H1 (cell line): Measurements from ENCODE around the gene MAN1A2. TPM values are rescaled to one million over a fixed set of nuclear protein-coding genes. Genes with fewer than 3 reads are reported as not detected.

Experiments used
- CHD2 ChIP-seq: IDR thresholded peaks from 2 replicates; pipeline ENCODE4 v1.6.1; 2012; ENCODE audit warnings: low read length, improper control_type of control experiment
- PHF8 ChIP-seq: fragments of 200-600 bp; sonication (generic); conservative IDR thresholded peaks from 2 replicates; pipeline ENCODE4 v1.7.1; 2012; ENCODE audit warnings: low read depth, mild to moderate bottlenecking, inconsistent platforms, low read length, moderate library complexity
- RXRA ChIP-seq: IDR thresholded peaks from 2 replicates; pipeline ENCODE4 v1.6.1; 2011; ENCODE audit warnings: low read depth, mild to moderate bottlenecking, low read length, moderate library complexity; ENCODE audit not compliant: insufficient read depth
- polyA plus RNA-seq, 7 experiments: library from polyadenylated mRNA; depleted of rRNA in 3 of 7; stranded (reverse) in 5 of 7; unstranded in 2 of 7; fragments of >200 nt in 5 of 7; fragments of 200-250 nt in 2 of 7; gene quantifications; 1 replicate in 5 of 7; 2 replicates in 1 of 7; 4 replicates in 1 of 7; pipeline versions ENCODE4 v1.2.1 to v1.2.3, GENCODE V29; 2011 to 2013; ENCODE audit warnings: missing spikeins in 2 of 7, mixed read lengths in 2 of 7
- total RNA-seq: library from RNA; stranded (reverse); fragmentation: NEBNext Ultra II Directional; extraction: Animal tissue kit (Norgen Biotek cat#: 25700); gene quantifications from 2 replicates; pipeline ENCODE4 v1.2.1, GENCODE V29; 2021

MAN1A2 gene
- total and polyA plus RNA-seq, 2 of the 8 experiments (the other 6 are each of a cell fraction or from before 2014, with no cell fraction given) = 5.5 to 18.8 TPM

DNA sequence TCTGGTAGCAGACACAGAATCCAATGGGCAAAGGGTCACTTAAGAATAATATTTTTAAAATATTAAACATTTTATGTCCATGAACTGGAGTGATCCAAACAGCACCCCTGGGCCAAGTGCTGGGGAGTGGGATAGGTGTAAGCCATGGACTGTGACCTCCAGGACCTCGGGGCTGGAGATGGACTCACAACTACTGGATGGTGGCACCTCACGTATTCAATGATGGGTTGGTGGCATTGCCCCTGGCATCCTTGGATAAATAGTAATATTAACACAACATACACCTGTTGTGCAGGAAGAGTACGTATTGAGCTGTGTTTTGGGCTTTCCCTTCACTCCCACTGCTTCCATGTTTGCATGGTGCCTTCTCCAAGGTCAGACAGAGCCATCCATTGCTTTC, 199.3 kb downstream of the MAN1A2 start (continued):
- TF ChIP-seq RXRA (no peak), CHD2 (no peak), PHF8 (no peak)
